Uterus (tissue), 4 donors: ENCODE results near the gene IGFL1. TPM values are rescaled to one million over a fixed set of nuclear protein-coding genes. Genes with fewer than 3 reads are reported as not detected.
"Not testable (repeated sequence)": the region's sequence is repeated elsewhere in the genome, so short reads cannot be mapped to it uniquely, and the experiment has no call there.

Experiments used
- DNase-seq, 2 donors: peaks; one replicate each; pipeline ENCODE4 v3.0.0-alpha.2; 2019 to 2020
- H3K27ac ChIP-seq, 2 donors: fragments of 200-600 bp; sonication (generic); 1 replicate in 1 of 2; 2 replicates in 1 of 2; pipeline ENCODE4 v1.5.1; 2016 to 2018
- H3K27me3 ChIP-seq, 2 donors: fragments of 200-600 bp; sonication (generic); one replicate each; pipeline ENCODE4 v1.5.1; 2018 to 2019; ENCODE audit warnings: control low read depth in 1 of 2
- H3K36me3 ChIP-seq, 2 donors: fragments of 200-600 bp; sonication (generic); one replicate each; pipeline ENCODE4 v1.5.1; 2019; ENCODE audit warnings: control low read depth in 1 of 2
- H3K4me1 ChIP-seq, 2 donors: fragments of 200-600 bp; sonication (generic); one replicate each; pipeline ENCODE4 v1.5.1; 2018 to 2019; ENCODE audit warnings: control low read depth in 1 of 2
- H3K4me3 ChIP-seq, 2 donors: fragments of 200-600 bp; sonication (generic); 1 replicate in 1 of 2; 2 replicates in 1 of 2; pipeline ENCODE4 v1.5.1; 2018 to 2019; ENCODE audit warnings: mild to moderate bottlenecking in 1 of 2
- H3K9me3 ChIP-seq, 2 donors: fragments of 200-600 bp; sonication (generic); one replicate each; pipeline ENCODE4 v1.5.1; 2019; ENCODE audit warnings: control low read depth in 1 of 2
- POLR2A ChIP-seq, 2 donors: fragments of 450-650 bp; IDR thresholded peaks; one replicate each; pipeline ENCODE4 v1.6.1; 2016; ENCODE audit warnings: antibody characterized with exemption in 2 of 2, mild to moderate bottlenecking in 1 of 2, moderate library complexity in 1 of 2
- intact Hi-C: fragments of 100-400 bp; cut with DNase I; formaldehyde crosslinking; loops from one replicate; pipeline ENCODE4 v1.15.1; 2023; ENCODE audit warnings: low total_unique reads
- total RNA-seq, 4 donors: library from RNA; depleted of rRNA in 3 of 4; stranded (reverse); fragments of >200 nt in 3 of 4; gene quantifications; one replicate each; pipeline versions ENCODE4 v1.1.0 to v1.2.4, GENCODE V29; 2014 to 2023
- TF ChIP-seq, protein P1 (sequence below), 4 experiments: fragments of 200-600 bp in 2 of 4; fragments of 450-650 bp in 2 of 4; sonication (generic) in 2 of 4; IDR thresholded peaks; one replicate each; pipeline ENCODE4 v1.5.1; 2016 to 2019; ENCODE audit warnings: antibody characterized with exemption in 4 of 4, mild to moderate bottlenecking in 2 of 4, moderate library complexity in 1 of 4
- donor health status: DM: yes; HTN: yes; CAD: no.

The IGFL1 gene
- total RNA-seq, 4 donors from 2014 or later, result not detected

DNA sequence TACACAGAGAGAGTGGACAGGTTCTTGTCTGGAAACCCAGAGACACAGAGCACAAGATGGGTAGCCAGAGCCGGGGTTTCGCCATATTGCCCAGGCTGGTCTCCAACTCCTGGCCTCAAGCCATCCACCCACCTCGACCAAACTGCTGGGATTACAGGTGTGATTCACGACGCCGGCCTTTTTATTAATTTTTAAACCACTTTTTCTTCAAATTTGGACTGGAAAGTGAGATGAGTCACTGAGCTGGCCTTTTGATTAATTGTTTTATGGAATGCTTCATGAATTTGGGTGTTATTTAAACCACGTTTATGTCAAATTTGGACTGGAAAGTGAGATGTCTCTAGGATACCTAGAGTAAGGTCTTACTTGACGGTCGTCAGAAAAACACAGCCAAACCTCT, 12.1 kb upstream of the IGFL1 start:
- H3K9me3 ChIP-seq, result no peaks in the 10 kb centered on the region
- H3K27ac ChIP-seq, result no peak overlapping the region
- H3K4me3 ChIP-seq, result no peak overlapping the region
- H3K36me3 ChIP-seq, result no peaks in the 10 kb centered on the region
- H3K4me1 ChIP-seq, result no peaks in the 10 kb centered on the region
- TF ChIP-seq POLR2A (IDR thresholded peaks at IDR 0.05), result no peak
- TF ChIP-seq, protein P1, sequence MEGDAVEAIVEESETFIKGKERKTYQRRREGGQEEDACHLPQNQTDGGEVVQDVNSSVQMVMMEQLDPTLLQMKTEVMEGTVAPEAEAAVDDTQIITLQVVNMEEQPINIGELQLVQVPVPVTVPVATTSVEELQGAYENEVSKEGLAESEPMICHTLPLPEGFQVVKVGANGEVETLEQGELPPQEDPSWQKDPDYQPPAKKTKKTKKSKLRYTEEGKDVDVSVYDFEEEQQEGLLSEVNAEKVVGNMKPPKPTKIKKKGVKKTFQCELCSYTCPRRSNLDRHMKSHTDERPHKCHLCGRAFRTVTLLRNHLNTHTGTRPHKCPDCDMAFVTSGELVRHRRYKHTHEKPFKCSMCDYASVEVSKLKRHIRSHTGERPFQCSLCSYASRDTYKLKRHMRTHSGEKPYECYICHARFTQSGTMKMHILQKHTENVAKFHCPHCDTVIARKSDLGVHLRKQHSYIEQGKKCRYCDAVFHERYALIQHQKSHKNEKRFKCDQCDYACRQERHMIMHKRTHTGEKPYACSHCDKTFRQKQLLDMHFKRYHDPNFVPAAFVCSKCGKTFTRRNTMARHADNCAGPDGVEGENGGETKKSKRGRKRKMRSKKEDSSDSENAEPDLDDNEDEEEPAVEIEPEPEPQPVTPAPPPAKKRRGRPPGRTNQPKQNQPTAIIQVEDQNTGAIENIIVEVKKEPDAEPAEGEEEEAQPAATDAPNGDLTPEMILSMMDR (IDR thresholded peaks at IDR 0.05), result no peak
- intact Hi-C loops, result no loop called here
- no peaks in the 10 kb centered on the region for H3K27me3 ChIP-seq
- no peak for DNase-seq

DNA sequence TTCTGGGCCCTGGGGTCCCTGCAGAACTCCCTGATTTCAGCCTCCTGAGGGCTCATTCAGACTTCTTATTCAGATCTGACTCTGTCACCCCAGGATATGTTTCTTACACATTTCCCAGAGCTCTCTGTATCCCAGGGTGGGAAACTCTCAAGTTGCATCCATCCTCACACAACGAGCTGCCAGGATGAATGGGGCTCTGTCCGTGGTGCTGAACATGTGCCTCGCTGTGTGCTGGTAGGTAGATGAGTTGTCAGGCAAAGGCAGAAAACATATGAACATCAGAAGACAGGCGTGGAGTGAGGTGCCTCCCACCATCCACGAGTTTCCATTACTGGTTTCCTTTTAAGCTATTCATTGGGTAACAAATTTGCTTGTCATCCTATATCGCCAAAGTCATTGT, 11.4 kb upstream of the IGFL1 start:
- no peak for DNase-seq

DNA sequence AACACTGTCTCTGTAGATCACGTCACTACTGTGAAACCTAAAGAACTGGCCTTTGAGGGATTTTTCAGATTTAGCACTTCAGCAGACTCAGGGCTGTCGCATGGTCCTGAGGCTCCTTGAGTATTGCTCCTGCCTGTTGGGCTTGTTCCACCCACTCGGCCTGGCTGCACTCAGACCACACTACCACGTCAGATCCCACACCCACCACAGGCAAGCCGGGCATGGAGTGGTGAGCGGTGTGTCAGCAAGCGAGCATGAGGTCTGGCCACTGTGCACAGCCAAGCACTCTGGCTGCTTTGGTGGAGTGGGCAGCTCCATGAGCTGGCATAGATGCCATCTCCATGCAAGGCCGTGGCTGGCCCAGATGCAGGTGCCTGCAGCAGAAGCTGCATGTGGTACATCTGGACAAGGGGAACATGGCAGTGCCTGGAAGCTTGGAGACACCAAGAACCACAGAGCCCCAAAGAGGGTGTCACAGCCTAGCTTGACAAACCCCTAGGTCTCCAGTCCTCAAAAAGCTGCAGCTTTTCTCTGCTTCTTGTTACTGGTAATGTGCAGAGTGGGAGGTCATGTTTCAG, 9.4 kb upstream of the IGFL1 start:
- H3K4me1 ChIP-seq, result no peaks in the 10 kb centered on the region
- no peak for DNase-seq
- intact Hi-C loops, result no loop called here
- H3K27ac ChIP-seq, result no peak overlapping the region
- H3K36me3 ChIP-seq, result no peaks in the 10 kb centered on the region
- H3K4me3 ChIP-seq, result no peak overlapping the region
- no peaks in the 10 kb centered on the region for H3K27me3 ChIP-seq
- TF ChIP-seq, protein P1 (IDR thresholded peaks at IDR 0.05), result no peak
- no peak for TF ChIP-seq POLR2A (IDR thresholded peaks at IDR 0.05)
- no peaks in the 10 kb centered on the region for H3K9me3 ChIP-seq

More for the DNA sequence above, 11.4 kb upstream of the IGFL1 start:
- Histone ChIP-seq H3K4me1 (no peaks in the 10 kb centered on the region), H3K36me3 (no peaks in the 10 kb centered on the region), H3K4me3 (no peak overlapping the region), H3K27ac (no peak overlapping the region), H3K27me3 (no peaks in the 10 kb centered on the region), H3K9me3 (no peaks in the 10 kb centered on the region)
- TF ChIP-seq, protein P1 (IDR thresholded peaks at IDR 0.05), result no peak
- no peak for TF ChIP-seq POLR2A (IDR thresholded peaks at IDR 0.05)
- intact Hi-C loops, result no loop called here

DNA sequence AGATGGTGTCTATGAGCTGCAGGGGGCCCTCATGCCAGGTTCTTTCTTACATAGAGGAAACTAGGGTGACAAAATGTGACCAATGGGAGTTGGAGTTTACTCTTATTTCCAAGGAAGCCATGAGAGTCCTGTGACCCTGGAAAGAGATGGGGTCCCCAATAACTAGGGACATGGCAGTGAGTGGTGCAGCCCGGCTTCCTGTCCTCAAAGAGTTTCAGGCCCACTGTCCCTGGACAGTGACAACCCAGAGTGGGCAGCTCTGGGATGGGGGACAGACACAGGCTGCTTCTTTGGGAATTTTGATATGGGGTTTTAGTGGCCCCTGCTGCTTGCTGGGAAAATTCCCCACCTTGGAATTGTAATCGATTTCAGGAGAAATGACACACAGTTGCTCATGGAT, 8.4 kb upstream of the IGFL1 start:
- Histone ChIP-seq H3K36me3 (no peaks in the 10 kb centered on the region), H3K4me3 (no peak overlapping the region), H3K4me1 (no peaks in the 10 kb centered on the region), H3K27ac (no peak overlapping the region), H3K9me3 (no peaks in the 10 kb centered on the region), H3K27me3 (no peaks in the 10 kb centered on the region)
- intact Hi-C loops, result no loop called here
- no peak for DNase-seq
- TF ChIP-seq, protein P1 (IDR thresholded peaks at IDR 0.05), result no peak
- no peak for TF ChIP-seq POLR2A (IDR thresholded peaks at IDR 0.05)

DNA sequence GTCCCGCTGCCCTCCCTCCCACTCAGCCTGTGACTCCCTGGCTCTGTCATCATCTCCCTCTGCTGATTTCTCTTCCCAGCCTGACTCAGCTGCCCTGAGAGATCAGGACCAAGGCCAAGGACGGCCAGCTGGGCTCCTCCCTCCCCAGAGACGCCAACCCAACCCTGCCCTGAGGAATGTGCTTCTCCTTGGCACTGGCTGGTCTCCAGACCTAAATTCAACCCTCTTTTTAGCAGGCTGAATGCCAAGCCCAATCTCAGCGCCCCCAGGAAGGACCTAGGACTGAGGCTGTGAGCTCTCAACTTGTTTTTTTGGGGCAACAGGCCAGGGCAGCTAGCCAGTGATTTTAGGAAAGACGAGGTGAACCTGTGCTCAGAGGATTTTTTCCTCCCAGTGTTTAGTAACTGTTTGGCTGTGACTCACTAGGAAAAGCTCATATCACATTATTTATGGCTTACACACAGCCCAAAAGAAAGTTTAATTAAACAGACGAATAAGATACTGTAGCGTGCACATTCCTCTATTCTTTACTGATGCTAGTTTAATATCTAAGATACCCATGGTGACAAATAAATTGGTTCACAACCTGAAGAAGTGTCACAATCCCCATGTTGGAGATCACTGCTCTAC, 7.4 kb upstream of the IGFL1 start:
- TF ChIP-seq POLR2A (IDR thresholded peaks at IDR 0.05), result no peak
- TF ChIP-seq, protein P1 (IDR thresholded peaks at IDR 0.05), result no peak
- H3K27ac ChIP-seq, result peak overlapping the region in 1 of 2 donors; percentile 56
- no peaks in the 10 kb centered on the region for H3K27me3 ChIP-seq
- DNase-seq, result peak; percentile 61 to 63
- no peak overlapping the region for H3K4me3 ChIP-seq
- H3K9me3 ChIP-seq, result no peaks in the 10 kb centered on the region
- H3K36me3 ChIP-seq, result no peaks in the 10 kb centered on the region
- intact Hi-C loops, result no loop called here
- no peaks in the 10 kb centered on the region for H3K4me1 ChIP-seq

DNA sequence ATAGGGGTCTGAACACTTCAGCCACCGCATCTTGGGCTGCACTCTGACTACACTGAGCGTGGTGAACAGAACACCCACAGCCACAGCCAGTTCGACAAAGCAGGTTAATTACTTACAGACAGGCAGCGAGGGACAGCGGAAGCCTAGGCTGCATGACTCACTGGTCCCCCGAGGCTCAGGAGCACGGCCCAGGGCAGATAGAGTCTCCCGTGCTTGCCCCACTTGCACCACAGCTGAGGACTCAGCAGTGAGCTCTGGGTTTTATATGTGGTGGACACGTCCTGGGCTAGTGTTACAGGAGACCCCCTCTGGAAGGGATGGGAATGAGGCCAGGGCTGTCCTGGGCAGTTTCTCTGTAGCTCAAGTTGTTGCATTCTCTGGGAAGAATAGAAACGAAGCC, 5.8 kb upstream of the IGFL1 start:
- intact Hi-C loops, H3K36me3 ChIP-seq, H3K9me3 ChIP-seq, H3K4me3 ChIP-seq, H3K4me1 ChIP-seq, H3K27ac ChIP-seq, H3K27me3 ChIP-seq, DNase-seq: not testable (repeated sequence)
